Measurements from ENCODE around the gene LINGO3.
"Not testable (repeated sequence)": the region's sequence is repeated elsewhere in the genome, so short reads cannot be mapped to it uniquely, and the experiment has no call there.

The LINGO3 gene

GRCh38 chr19:2288818-2289713, 18.9 kb downstream of the LINGO3 start:
- Mint-ChIP-seq H3K4me3 (peak overlapping the region; percentile 83), H3K9me3 (ENCODE audit: low read depth) (no peaks in the 10 kb centered on the region), H3K27me3 (no peaks in the 10 kb centered on the region), H3K4me1 (ENCODE audit: low read depth) (peaks cover 20% of the 10 kb centered on the region), H3K27ac (peak overlapping the region; percentile 54), H3K36me3 (no peaks in the 10 kb centered on the region)

GRCh38 chr19:2288338-2288817, 19.6 kb downstream of the LINGO3 start:
- Mint-ChIP-seq H3K27me3 (no peaks in the 10 kb centered on the region), H3K36me3 (no peaks in the 10 kb centered on the region), H3K4me3 (peak overlapping the region; percentile 83), H3K4me1 (ENCODE audit: low read depth) (peaks cover 17% of the 10 kb centered on the region), H3K27ac (no peak overlapping the region), H3K9me3 (ENCODE audit: low read depth) (no peaks in the 10 kb centered on the region)

- Mint-ChIP-seq H3K4me3 (no peak overlapping the region), H3K27ac (no peak overlapping the region), H3K4me1 (ENCODE audit: low read depth) (peaks cover 19% of the 10 kb centered on the region), H3K27me3 (no peaks in the 10 kb centered on the region), H3K36me3 (no peaks in the 10 kb centered on the region), H3K9me3 (ENCODE audit: low read depth) (no peaks in the 10 kb centered on the region)
These were observed 20.2 kb downstream of the LINGO3 start for GRCh38 chr19:2287585-2288337.

- Mint-ChIP-seq H3K27me3 (no peaks in the 10 kb centered on the region), H3K27ac (no peak overlapping the region), H3K36me3 (no peaks in the 10 kb centered on the region), H3K9me3 (ENCODE audit: low read depth) (no peaks in the 10 kb centered on the region), H3K4me1 (ENCODE audit: low read depth) (peaks cover 24% of the 10 kb centered on the region), H3K4me3 (no peak overlapping the region)
These were observed 21.4 kb downstream of the LINGO3 start for GRCh38 chr19:2286402-2287140.

- Mint-ChIP-seq H3K27me3 (no peaks in the 10 kb centered on the region), H3K36me3 (no peaks in the 10 kb centered on the region), H3K4me3 (no peak overlapping the region), H3K9me3 (ENCODE audit: low read depth) (no peaks in the 10 kb centered on the region), H3K4me1 (ENCODE audit: low read depth) (peaks cover 14% of the 10 kb centered on the region), H3K27ac (no peak overlapping the region)
These were observed 24.0 kb downstream of the LINGO3 start for GRCh38 chr19:2283835-2284507.

- Mint-ChIP-seq H3K4me3 (peak overlapping the region; percentile 57), H3K27ac (peak overlapping the region; percentile 6), H3K27me3 (no peaks in the 10 kb centered on the region), H3K4me1 (ENCODE audit: low read depth) (peaks cover 7% of the 10 kb centered on the region), H3K9me3 (ENCODE audit: low read depth) (no peaks in the 10 kb centered on the region), H3K36me3 (no peaks in the 10 kb centered on the region)
These were observed 25.1 kb downstream of the LINGO3 start for GRCh38 chr19:2282862-2283237.

- Mint-ChIP-seq H3K4me3 (peak within 1 kb of the TSS; percentile 57), H3K4me1 (ENCODE audit: low read depth) (peaks cover 7% of the 10 kb centered on the region), H3K27me3 (no peaks in the 10 kb centered on the region), H3K36me3 (no peaks in the 10 kb centered on the region), H3K27ac (peak within 1 kb of the TSS; percentile 6), H3K9me3 (ENCODE audit: low read depth) (no peaks in the 10 kb centered on the region)
These were observed 25.7 kb downstream of the LINGO3 start, which contains the start of gene PEAK3 for GRCh38 chr19:2282062-2282861. PEAK3 (minus strand) TSS chr19:2282175; CDS start chr19:2280931, 1,244 bp downstream.

- not testable (repeated sequence) for H3K36me3 Mint-ChIP-seq; H3K4me3 Mint-ChIP-seq; H3K27me3 Mint-ChIP-seq; H3K9me3 Mint-ChIP-seq (ENCODE audit: low read depth); H3K4me1 Mint-ChIP-seq (ENCODE audit: low read depth); H3K27ac Mint-ChIP-seq
These were observed 26.5 kb downstream of the LINGO3 start for GRCh38 chr19:2281265-2282061.

- Mint-ChIP-seq H3K4me1 (ENCODE audit: low read depth) (peaks cover 7% of the 10 kb centered on the region), H3K9me3 (ENCODE audit: low read depth) (no peaks in the 10 kb centered on the region), H3K4me3 (no peak overlapping the region), H3K27ac (no peak overlapping the region), H3K36me3 (no peaks in the 10 kb centered on the region), H3K27me3 (no peaks in the 10 kb centered on the region)
These were observed 27.2 kb downstream of the LINGO3 start for GRCh38 chr19:2280633-2281264.

- H3K36me3 Mint-ChIP-seq, result no peaks in the 10 kb centered on the region
- no peak overlapping the region for H3K27ac Mint-ChIP-seq
- peaks cover 20% of the 10 kb centered on the region for H3K4me1 Mint-ChIP-seq (ENCODE audit: low read depth)
- no peaks in the 10 kb centered on the region for H3K9me3 Mint-ChIP-seq (ENCODE audit: low read depth)
- H3K27me3 Mint-ChIP-seq, result no peaks in the 10 kb centered on the region
- no peak overlapping the region for H3K4me3 Mint-ChIP-seq
These were observed 29.3 kb downstream of the LINGO3 start for GRCh38 chr19:2278459-2279158.

- H3K4me1 Mint-ChIP-seq (ENCODE audit: low read depth), result peaks cover 22% of the 10 kb centered on the region
- no peak overlapping the region for H3K27ac Mint-ChIP-seq
- no peak overlapping the region for H3K4me3 Mint-ChIP-seq
- H3K9me3 Mint-ChIP-seq (ENCODE audit: low read depth), result no peaks in the 10 kb centered on the region
- no peaks in the 10 kb centered on the region for H3K36me3 Mint-ChIP-seq
- H3K27me3 Mint-ChIP-seq, result no peaks in the 10 kb centered on the region
These were observed 30.8 kb downstream of the LINGO3 start for GRCh38 chr19:2277138-2277537.

- Mint-ChIP-seq H3K4me3 (no peak overlapping the region), H3K36me3 (no peaks in the 10 kb centered on the region), H3K27ac (no peak overlapping the region), H3K4me1 (ENCODE audit: low read depth) (peaks cover 24% of the 10 kb centered on the region), H3K27me3 (no peaks in the 10 kb centered on the region), H3K9me3 (ENCODE audit: low read depth) (no peaks in the 10 kb centered on the region)
These were observed 31.4 kb downstream of the LINGO3 start for GRCh38 chr19:2276429-2276986.
